ENCODE results near the gene PRKAR1B.
"Not testable (repeated sequence)": the region's sequence is repeated elsewhere in the genome, so short reads cannot be mapped to it uniquely, and the experiment has no call there.

The PRKAR1B gene

GRCh38 chr7:556837-557557, 170.1 kb downstream of the PRKAR1B start:
- no peak overlapping the region for H3K4me3 ChIP-seq
- peak overlapping the region; percentile 77 to 81 for H3K27ac ChIP-seq
- no peak for TF ChIP-seq CTCF (IDR thresholded peaks at IDR 0.05)
- no peak for DNase-seq (ENCODE audit: low spot score)

DNA sequence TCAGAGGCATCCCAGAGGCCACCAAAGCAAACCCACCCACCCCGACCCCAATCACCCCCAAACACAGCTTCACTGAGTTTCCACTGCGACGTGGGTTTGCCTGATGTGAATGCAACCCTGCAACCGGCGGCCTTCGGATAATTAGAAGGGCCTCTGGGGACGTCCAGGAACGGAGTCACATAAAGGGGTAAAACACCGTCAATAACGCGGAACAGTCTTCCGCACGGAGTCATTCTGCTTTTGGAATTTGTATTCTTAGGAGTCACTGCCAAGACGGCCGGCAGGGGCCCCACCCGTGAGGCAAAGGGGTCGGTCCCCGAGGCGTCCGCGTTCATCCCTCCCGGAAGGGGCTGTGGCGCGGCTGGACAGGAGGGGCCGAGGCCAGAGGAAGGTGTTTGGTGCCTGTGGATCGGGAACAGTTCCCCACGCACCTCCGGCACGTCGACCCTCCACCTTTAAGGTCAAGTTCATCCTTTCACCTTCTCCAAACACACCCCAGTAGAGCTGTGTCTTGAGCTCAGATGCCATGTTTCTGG, 170.7 kb downstream of the PRKAR1B start:
- TF ChIP-seq CTCF (IDR thresholded peaks at IDR 0.05) = no peak
- peak overlapping the region; percentile 77 to 81 for H3K27ac ChIP-seq
- H3K4me3 ChIP-seq = no peak overlapping the region
- no peak for DNase-seq (ENCODE audit: low spot score)

DNA sequence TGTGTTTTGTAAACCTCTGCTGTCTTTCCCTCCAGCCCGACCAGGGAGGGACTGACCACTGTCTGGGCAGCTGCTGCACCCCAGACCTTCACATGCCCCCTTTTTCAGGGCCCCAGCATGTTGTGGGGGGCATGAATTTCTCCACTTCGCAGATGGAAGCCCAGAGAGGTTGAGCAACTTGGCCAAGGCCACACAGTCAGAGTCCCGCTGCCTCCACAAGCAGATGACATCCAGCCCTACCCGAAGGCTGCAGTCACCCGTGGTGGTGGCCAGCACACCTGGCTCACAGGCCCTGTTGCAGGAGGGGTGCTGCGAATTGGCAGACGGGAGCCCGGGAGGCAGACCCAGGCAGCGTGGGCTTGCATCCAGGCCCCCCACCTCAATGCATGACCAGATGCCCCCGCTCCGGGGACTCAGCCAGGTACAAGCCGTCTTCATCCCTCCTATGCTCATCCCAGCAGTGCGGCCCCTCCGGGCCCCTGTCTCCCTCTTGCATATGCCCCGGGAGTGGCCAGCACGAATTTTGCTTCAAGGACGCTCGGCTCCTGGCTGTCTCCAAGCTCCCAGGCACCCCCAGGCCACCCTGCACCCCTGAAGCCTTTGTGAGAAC, 171.4 kb downstream of the PRKAR1B start:
- Histone ChIP-seq H3K4me3 (no peak overlapping the region), H3K27ac (peak overlapping the region in 1 of 2 donors; percentile 81)
- no peak for DNase-seq (ENCODE audit: low spot score)
- no peak for TF ChIP-seq CTCF (IDR thresholded peaks at IDR 0.05)

GRCh38 chr7:553636-554111, 173.4 kb downstream of the PRKAR1B start:
- no peak for DNase-seq (ENCODE audit: low spot score)
- no peak for TF ChIP-seq CTCF (IDR thresholded peaks at IDR 0.05)
- H3K4me3 ChIP-seq = no peak overlapping the region
- H3K27ac ChIP-seq = no peak overlapping the region

GRCh38 chr7:552868-553635, 174.0 kb downstream of the PRKAR1B start:
- Histone ChIP-seq H3K4me3 (no peak overlapping the region), H3K27ac (no peak overlapping the region)
- TF ChIP-seq CTCF (IDR thresholded peaks at IDR 0.05) = no peak
- no peak for DNase-seq (ENCODE audit: low spot score)

- H3K4me3 ChIP-seq; H3K27ac ChIP-seq; DNase-seq (ENCODE audit: low spot score): not testable (repeated sequence)
These were observed 174.8 kb downstream of the PRKAR1B start for GRCh38 chr7:552151-552867.

- DNase-seq (ENCODE audit: low spot score); H3K4me3 ChIP-seq; H3K27ac ChIP-seq: not testable (repeated sequence)
These were observed 175.5 kb downstream of the PRKAR1B start for GRCh38 chr7:551615-551970.
